Activated T-cell treated with anti-CD3 and anti-CD28 coated beads, Interleukin-2, amount 50 U/mL, for 72 hours (primary cell): ENCODE results near the gene RPS5. TPM values are rescaled to one million over a fixed set of nuclear protein-coding genes. Genes with fewer than 3 reads are reported as not detected.
A peak's percentile ranks its signal among the peaks of the same experiment; 100 is the strongest.
"Not testable (repeated sequence)": the region's sequence is repeated elsewhere in the genome, so short reads cannot be mapped to it uniquely, and the experiment has no call there.

ENCODE experiments used
- ATAC-seq, 2 donors: fragments of 150-1000 bp; cut with Tn5 transposase; replicated peaks in 1 of 2; 2 replicates each; pipeline ENCODE4 v1.10.0; 2021; ENCODE audit warnings: moderate library complexity in 2 of 2, mild to moderate bottlenecking in 1 of 2
- DNase-seq, 2 donors: peaks; one replicate each; pipeline ENCODE4 v3.0.0; 2021 to 2022; ENCODE audit warnings: mixed read lengths in 1 of 2
- H3K27ac Mint-ChIP-seq: one replicate; pipeline ENCODE4 v1.8.0; 2022; ENCODE audit warnings: mild to moderate bottlenecking, moderate library complexity, mixed read lengths
- H3K27me3 Mint-ChIP-seq: one replicate; pipeline ENCODE4 v1.8.0; 2022; ENCODE audit warnings: low read depth, mixed read lengths
- H3K36me3 Mint-ChIP-seq, 2 donors: one replicate each; pipeline ENCODE4 v1.8.0; 2022; ENCODE audit warnings: mixed read lengths in 2 of 2, mild to moderate bottlenecking in 1 of 2; ENCODE audit not compliant: insufficient read depth in 2 of 2
- H3K4me1 Mint-ChIP-seq: one replicate; pipeline ENCODE4 v1.8.0; 2022; ENCODE audit warnings: low read depth, mixed read lengths
- H3K4me3 Mint-ChIP-seq, 2 donors: one replicate each; pipeline ENCODE4 v1.8.0; 2022; ENCODE audit warnings: mild to moderate bottlenecking in 2 of 2, mixed read lengths in 2 of 2, moderate library complexity in 2 of 2
- H3K9me3 Mint-ChIP-seq, 2 donors: one replicate each; pipeline ENCODE4 v1.8.0; 2022; ENCODE audit warnings: mixed read lengths in 2 of 2
- total RNA-seq, 2 donors: library from RNA; stranded (reverse); gene quantifications; one replicate each; pipeline ENCODE4 v1.2.3, GENCODE V29; 2022

Gene RPS5
- total RNA-seq, 2 donors from 2014 or later: 1,499 to 1,539 TPM

- ATAC-seq (peak; percentile 10 to 24), DNase-seq (peak; percentile 30 to 35)
Observed at GRCh38 chr19:58409010-58409790, 22.1 kb downstream of the RPS5 start.

GRCh38 chr19:58416604-58417003 lies 29.5 kb downstream of the RPS5 start:
- ATAC-seq (no peak), DNase-seq (no peak)
- Mint-ChIP-seq H3K4me1 (no peaks in the 10 kb centered on the region), H3K36me3 (peaks cover 16 to 29% of the 10 kb centered on the region in 2 donors), H3K27me3 (no peaks in the 10 kb centered on the region), H3K27ac (no peak overlapping the region), H3K4me3 (no peak overlapping the region), H3K9me3 (peaks cover 0 to 2% of the 10 kb centered on the region in 2 donors)

More at GRCh38 chr19:58409010-58409790, 22.1 kb downstream of the RPS5 start:
- H3K36me3 Mint-ChIP-seq: peaks cover 2% of the 10 kb centered on the region in 2 donors
- H3K27ac Mint-ChIP-seq: peak overlapping the region; percentile 19
- H3K4me1 Mint-ChIP-seq: peaks cover 31% of the 10 kb centered on the region
- H3K9me3 Mint-ChIP-seq: no peaks in the 10 kb centered on the region
- peak overlapping the region; percentile 81 to 91 for H3K4me3 Mint-ChIP-seq
- no peaks in the 10 kb centered on the region for H3K27me3 Mint-ChIP-seq

GRCh38 chr19:58417071-58417470 lies 30.0 kb downstream of the RPS5 start:
- Mint-ChIP-seq H3K27me3 (no peaks in the 10 kb centered on the region), H3K4me3 (no peak overlapping the region), H3K4me1 (no peaks in the 10 kb centered on the region), H3K9me3 (peaks cover 0 to 2% of the 10 kb centered on the region in 2 donors), H3K27ac (no peak overlapping the region), H3K36me3 (peaks cover 16 to 32% of the 10 kb centered on the region in 2 donors)
- ATAC-seq (no peak), DNase-seq (no peak)

GRCh38 chr19:58428617-58429016 lies 41.5 kb downstream of the RPS5 start:
- no peak for ATAC-seq
- no peak overlapping the region for H3K4me3 Mint-ChIP-seq
- no peak for DNase-seq
- H3K36me3 Mint-ChIP-seq: peaks cover 34 to 38% of the 10 kb centered on the region in 2 donors
- peaks cover 5 to 32% of the 10 kb centered on the region in 2 donors for H3K9me3 Mint-ChIP-seq
- no peaks in the 10 kb centered on the region for H3K4me1 Mint-ChIP-seq
- H3K27ac Mint-ChIP-seq: no peak overlapping the region
- no peaks in the 10 kb centered on the region for H3K27me3 Mint-ChIP-seq

- Mint-ChIP-seq H3K4me1 (no peaks in the 10 kb centered on the region), H3K27me3 (no peaks in the 10 kb centered on the region), H3K9me3 (peaks cover 5 to 36% of the 10 kb centered on the region in 2 donors), H3K36me3 (peaks cover 43 to 48% of the 10 kb centered on the region in 2 donors), H3K4me3 (no peak overlapping the region), H3K27ac (no peak overlapping the region)
- ATAC-seq: no peak
- no peak for DNase-seq
Observed at GRCh38 chr19:58429745-58430144, 42.7 kb downstream of the RPS5 start.

- ATAC-seq (no peak), DNase-seq (no peak)
- Mint-ChIP-seq H3K27me3 (no peaks in the 10 kb centered on the region), H3K36me3 (peaks cover 65 to 79% of the 10 kb centered on the region in 2 donors), H3K4me3 (no peak overlapping the region), H3K9me3 (peaks cover 20 to 44% of the 10 kb centered on the region in 2 donors), H3K4me1 (peaks cover 16% of the 10 kb centered on the region), H3K27ac (no peak overlapping the region)
Observed at GRCh38 chr19:58434217-58434616, 47.1 kb downstream of the RPS5 start.

- Mint-ChIP-seq H3K4me3 (peak within 1 kb of the TSS; percentile 93 to 95), H3K27me3 (no peaks in the 10 kb centered on the region), H3K4me1 (peaks cover 35% of the 10 kb centered on the region), H3K27ac (peak within 1 kb of the TSS; percentile 74), H3K9me3 (peaks cover 26 to 31% of the 10 kb centered on the region in 2 donors), H3K36me3 (peaks cover 45 to 58% of the 10 kb centered on the region in 2 donors)
- ATAC-seq (peak; percentile 99), DNase-seq (peak; percentile 93 to 96)
Observed at GRCh38 chr19:58439576-58440554, 52.8 kb downstream of the RPS5 start, which contains the start of gene ZNF132. Gene ZNF132 (minus strand): TSS chr19:58440153. CDS start chr19:58439821, 332 bp downstream.

GRCh38 chr19:58440556-58440955 lies 53.5 kb downstream of the RPS5 start:
- Mint-ChIP-seq H3K4me3 (peak overlapping the region; percentile 93 to 95), H3K9me3 (peaks cover 26 to 29% of the 10 kb centered on the region in 2 donors), H3K27ac (peak overlapping the region; percentile 74), H3K4me1 (peaks cover 35% of the 10 kb centered on the region), H3K36me3 (peaks cover 39 to 51% of the 10 kb centered on the region in 2 donors), H3K27me3 (no peaks in the 10 kb centered on the region)
- DNase-seq: no peak
- no peak for ATAC-seq

GRCh38 chr19:58442986-58443385 lies 55.9 kb downstream of the RPS5 start:
- peaks cover 29 to 35% of the 10 kb centered on the region in 2 donors for H3K36me3 Mint-ChIP-seq
- peaks cover 14% of the 10 kb centered on the region for H3K27me3 Mint-ChIP-seq
- not testable (repeated sequence) for H3K27ac Mint-ChIP-seq, H3K4me3 Mint-ChIP-seq, ATAC-seq, DNase-seq
- peaks cover 32% of the 10 kb centered on the region for H3K4me1 Mint-ChIP-seq
- H3K9me3 Mint-ChIP-seq: peaks cover 18 to 21% of the 10 kb centered on the region in 2 donors

Other genes starting within 250 kb of the RPS5 start
- gene ZNF329, start 236.5 kb upstream of the RPS5 start, total RNA-seq: 1 to 10 TPM; 8.0 to 9.8 TPM
- 10 to 100 TPM; 32.1 to 42.8 TPM for gene ZNF274, start 204.2 kb upstream of the RPS5 start, total RNA-seq
- 10 to 100 TPM; 38.6 to 46.6 TPM for gene ZNF544, start 158.4 kb upstream of the RPS5 start, total RNA-seq
- 1 to 10 TPM; 5.6 to 6.9 TPM for gene ZNF8, start 108.3 kb upstream of the RPS5 start, total RNA-seq
- gene ERVK3-1, start 81.9 kb upstream of the RPS5 start, total RNA-seq: 10 to 100 TPM; 70.8 to 73.5 TPM
- 1 to 10 TPM; 4.0 to 5.0 TPM for gene ZSCAN22, start 60.3 kb upstream of the RPS5 start, total RNA-seq
- gene A1BG, start 33.8 kb upstream of the RPS5 start, total RNA-seq: 10 to 100 TPM; 25.4 to 33.2 TPM
- 1 to 10 TPM; 1.5 to 2.4 TPM for gene ZNF497, start 24.5 kb upstream of the RPS5 start, total RNA-seq
- 1 to 10 TPM; 2.3 to 3.0 TPM for gene ZNF837, start 6.2 kb upstream of the RPS5 start, total RNA-seq
- gene RNF225, start 8.4 kb downstream of the RPS5 start, total RNA-seq: 1 to 10 TPM in 1 of 2 donors, under 1 TPM in 1; 0.58 to 1.5 TPM
- 10 to 100 TPM in 1 of 2 donors, 1 to 10 TPM in 1; 7.5 to 10.4 TPM for gene ZNF584, start 21.4 kb downstream of the RPS5 start, total RNA-seq
- 1 to 10 TPM; 2.6 to 3.5 TPM for gene ZNF132, start 52.9 kb downstream of the RPS5 start, total RNA-seq
- gene ZNF324B, start 64.4 kb downstream of the RPS5 start, total RNA-seq: 1 to 10 TPM; 7.7 TPM
- gene ZNF324, start 79.8 kb downstream of the RPS5 start, total RNA-seq: 1 to 10 TPM; 8.2 to 8.4 TPM
- 1 to 10 TPM; 8.5 TPM for gene ZNF446, start 89.1 kb downstream of the RPS5 start, total RNA-seq
- 10 to 100 TPM; 12.8 to 17.7 TPM for gene SLC27A5, start 124.7 kb downstream of the RPS5 start, total RNA-seq
- 10 to 100 TPM; 10.8 to 12.1 TPM for gene ZBTB45, start 132.5 kb downstream of the RPS5 start, total RNA-seq
- 100 to 1,000 TPM; 351 to 473 TPM for gene TRIM28, start 156.8 kb downstream of the RPS5 start, total RNA-seq
- gene CHMP2A, start 167.8 kb downstream of the RPS5 start, total RNA-seq: 10 to 100 TPM; 80.3 to 91.8 TPM
- 100 to 1,000 TPM; 116 to 122 TPM for gene UBE2M, start 171.3 kb downstream of the RPS5 start, total RNA-seq
- gene MZF1, start 186.1 kb downstream of the RPS5 start, total RNA-seq: 10 to 100 TPM; 15.0 to 18.6 TPM